ENCODE results near the gene COL27A1.

DNA sequence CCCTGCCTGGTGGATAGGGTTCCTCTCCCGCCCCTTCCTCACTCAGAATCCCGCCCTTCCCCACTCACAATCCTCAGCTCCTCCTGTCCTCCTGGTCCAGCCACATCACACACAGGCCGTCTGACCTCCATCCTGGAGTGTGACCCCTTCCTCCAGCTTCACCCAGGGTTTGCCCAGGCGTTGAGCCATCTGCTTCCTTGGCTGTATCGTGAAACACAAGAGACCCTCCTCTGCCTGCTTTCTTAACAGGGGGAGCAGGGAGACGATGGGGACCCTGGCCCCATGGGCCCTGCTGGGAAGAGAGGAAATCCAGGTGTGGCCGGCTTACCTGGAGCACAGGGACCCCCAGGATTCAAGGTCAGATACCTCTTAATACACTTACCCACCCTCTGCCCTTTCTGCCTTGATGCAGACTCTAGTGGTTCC, 135.2 kb downstream of the COL27A1 start:
- TF ChIP-seq, protein P1, sequence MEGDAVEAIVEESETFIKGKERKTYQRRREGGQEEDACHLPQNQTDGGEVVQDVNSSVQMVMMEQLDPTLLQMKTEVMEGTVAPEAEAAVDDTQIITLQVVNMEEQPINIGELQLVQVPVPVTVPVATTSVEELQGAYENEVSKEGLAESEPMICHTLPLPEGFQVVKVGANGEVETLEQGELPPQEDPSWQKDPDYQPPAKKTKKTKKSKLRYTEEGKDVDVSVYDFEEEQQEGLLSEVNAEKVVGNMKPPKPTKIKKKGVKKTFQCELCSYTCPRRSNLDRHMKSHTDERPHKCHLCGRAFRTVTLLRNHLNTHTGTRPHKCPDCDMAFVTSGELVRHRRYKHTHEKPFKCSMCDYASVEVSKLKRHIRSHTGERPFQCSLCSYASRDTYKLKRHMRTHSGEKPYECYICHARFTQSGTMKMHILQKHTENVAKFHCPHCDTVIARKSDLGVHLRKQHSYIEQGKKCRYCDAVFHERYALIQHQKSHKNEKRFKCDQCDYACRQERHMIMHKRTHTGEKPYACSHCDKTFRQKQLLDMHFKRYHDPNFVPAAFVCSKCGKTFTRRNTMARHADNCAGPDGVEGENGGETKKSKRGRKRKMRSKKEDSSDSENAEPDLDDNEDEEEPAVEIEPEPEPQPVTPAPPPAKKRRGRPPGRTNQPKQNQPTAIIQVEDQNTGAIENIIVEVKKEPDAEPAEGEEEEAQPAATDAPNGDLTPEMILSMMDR (IDR thresholded peaks at IDR 0.05) = no peak
- TF ChIP-seq POLR2A (IDR thresholded peaks at IDR 0.05) (no peak), POLR2AphosphoS5 (IDR thresholded peaks at IDR 0.05) (no peak)

Data from prostate gland (tissue), 2 donors.